ENCODE data around the gene THAP7. TPM values are rescaled to one million over a fixed set of nuclear protein-coding genes. Genes with fewer than 3 reads are reported as not detected.

THAP7 gene
- total and polyA plus RNA-seq, 2 of the 13 experiments (the other 11 are each of a cell fraction or from before 2014, with no cell fraction given): 13.0 to 25.5 TPM

DNA sequence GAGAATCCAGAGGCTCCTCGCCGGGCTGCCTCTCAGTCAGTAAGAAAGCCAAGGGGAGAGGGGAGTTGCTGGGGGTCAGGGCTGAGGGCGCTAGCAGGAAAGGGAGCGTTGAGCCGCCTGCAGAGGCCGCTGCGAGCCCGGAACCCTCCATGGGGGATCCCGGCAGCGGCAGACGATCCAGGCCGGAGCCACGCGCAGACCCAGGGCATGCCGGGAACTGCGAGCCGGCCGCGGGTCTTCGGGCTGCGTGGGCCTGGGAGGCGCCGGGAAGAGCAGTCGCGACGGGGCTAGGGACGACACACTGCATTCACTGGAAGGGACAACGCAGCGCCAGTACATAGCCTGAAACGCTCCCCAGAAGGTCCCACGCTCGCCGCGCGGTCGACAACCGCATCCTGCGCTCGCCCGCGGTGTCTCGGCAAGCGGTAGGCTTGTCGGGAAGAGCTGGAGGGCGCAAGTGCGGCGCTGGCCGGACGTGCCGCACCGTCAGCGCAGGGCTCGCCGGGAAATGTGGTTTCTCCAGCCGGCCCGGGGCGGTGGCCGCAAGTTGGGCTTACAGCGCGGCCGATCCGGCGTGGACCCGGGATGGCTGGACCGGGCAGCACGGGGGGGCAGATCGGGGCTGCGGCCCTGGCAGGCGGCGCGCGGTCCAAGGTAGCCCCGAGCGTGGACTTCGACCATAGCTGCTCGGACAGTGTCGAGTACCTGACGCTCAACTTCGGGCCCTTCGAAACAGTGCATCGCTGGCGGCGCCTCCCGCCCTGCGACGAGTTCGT lies 19.9 kb downstream of the THAP7 start, which contains the start of gene LZTR1 (continued):
- TF ChIP-seq, protein P1, sequence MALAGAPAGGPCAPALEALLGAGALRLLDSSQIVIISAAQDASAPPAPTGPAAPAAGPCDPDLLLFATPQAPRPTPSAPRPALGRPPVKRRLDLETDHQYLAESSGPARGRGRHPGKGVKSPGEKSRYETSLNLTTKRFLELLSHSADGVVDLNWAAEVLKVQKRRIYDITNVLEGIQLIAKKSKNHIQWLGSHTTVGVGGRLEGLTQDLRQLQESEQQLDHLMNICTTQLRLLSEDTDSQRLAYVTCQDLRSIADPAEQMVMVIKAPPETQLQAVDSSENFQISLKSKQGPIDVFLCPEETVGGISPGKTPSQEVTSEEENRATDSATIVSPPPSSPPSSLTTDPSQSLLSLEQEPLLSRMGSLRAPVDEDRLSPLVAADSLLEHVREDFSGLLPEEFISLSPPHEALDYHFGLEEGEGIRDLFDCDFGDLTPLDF (CRISPR knock-in tag; IDR thresholded peaks at IDR 0.05): peak; percentile 93
- TF ChIP-seq MBD4 (IDR thresholded peaks at IDR 0.05; ENCODE audit: borderline replicate concordance, low read length) (no peak), RNF2 (conservative IDR thresholded peaks at IDR 0.05; ENCODE audit: low read depth) (peak; percentile 99), ZNF205 (CRISPR knock-in tag; IDR thresholded peaks at IDR 0.05) (peak; percentile 68; the same call in 1 of the 2 replicates), ZNF660 (CRISPR knock-in tag; IDR thresholded peaks at IDR 0.05; ENCODE audit: borderline replicate concordance, low read depth) (no peak), ZNF746 (CRISPR knock-in tag; IDR thresholded peaks at IDR 0.05) (peak; percentile 75; the same call in 1 of the 2 replicates), ZNF614 (CRISPR knock-in tag; IDR thresholded peaks at IDR 0.05; ENCODE audit: borderline replicate concordance) (peak; percentile 68; the same call in 1 of the 2 replicates), ZNF709 (CRISPR knock-in tag; IDR thresholded peaks at IDR 0.05) (peak; percentile 83; the same call in 1 of the 2 replicates), IRF2 (CRISPR knock-in tag; IDR thresholded peaks at IDR 0.05) (peak; percentile 70), AHR (CRISPR knock-in tag; IDR thresholded peaks at IDR 0.05) (0 out of 2 replicates have a peak, but pooled peaks have one; percentile 52), ZFP36L2 (CRISPR knock-in tag; IDR thresholded peaks at IDR 0.05) (0 out of 2 replicates have a peak, but pooled peaks have one; percentile 38), KMT2B (CRISPR knock-in tag; IDR thresholded peaks at IDR 0.05) (peak; percentile 74; the same call in 1 of the 2 replicates), FOXO1 (CRISPR knock-in tag; IDR thresholded peaks at IDR 0.05) (peak; percentile 65; the same call in 1 of the 2 replicates), PTBP1 (IDR thresholded peaks at IDR 0.05; ENCODE audit: low read depth, low read length, poor library complexity, severe bottlenecking) (peak; percentile 39), FIP1L1 (IDR thresholded peaks at IDR 0.05; ENCODE audit: borderline replicate concordance, insufficient read depth, low read depth, low read length) (no peak; the same call in 1 of the 2 replicates), ZNF235 (CRISPR knock-in tag; IDR thresholded peaks at IDR 0.05; ENCODE audit: borderline replicate concordance) (peak; percentile 98), NBN (conservative IDR thresholded peaks at IDR 0.05) (no peak)
- TF ChIP-seq, protein P2, sequence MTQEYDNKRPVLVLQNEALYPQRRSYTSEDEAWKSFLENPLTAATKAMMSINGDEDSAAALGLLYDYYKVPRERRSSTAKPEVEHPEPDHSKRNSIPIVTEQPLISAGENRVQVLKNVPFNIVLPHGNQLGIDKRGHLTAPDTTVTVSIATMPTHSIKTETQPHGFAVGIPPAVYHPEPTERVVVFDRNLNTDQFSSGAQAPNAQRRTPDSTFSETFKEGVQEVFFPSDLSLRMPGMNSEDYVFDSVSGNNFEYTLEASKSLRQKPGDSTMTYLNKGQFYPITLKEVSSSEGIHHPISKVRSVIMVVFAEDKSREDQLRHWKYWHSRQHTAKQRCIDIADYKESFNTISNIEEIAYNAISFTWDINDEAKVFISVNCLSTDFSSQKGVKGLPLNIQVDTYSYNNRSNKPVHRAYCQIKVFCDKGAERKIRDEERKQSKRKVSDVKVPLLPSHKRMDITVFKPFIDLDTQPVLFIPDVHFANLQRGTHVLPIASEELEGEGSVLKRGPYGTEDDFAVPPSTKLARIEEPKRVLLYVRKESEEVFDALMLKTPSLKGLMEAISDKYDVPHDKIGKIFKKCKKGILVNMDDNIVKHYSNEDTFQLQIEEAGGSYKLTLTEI (CRISPR knock-in tag; conservative IDR thresholded peaks at IDR 0.05): no peak
- TF ChIP-seq, protein P3, sequence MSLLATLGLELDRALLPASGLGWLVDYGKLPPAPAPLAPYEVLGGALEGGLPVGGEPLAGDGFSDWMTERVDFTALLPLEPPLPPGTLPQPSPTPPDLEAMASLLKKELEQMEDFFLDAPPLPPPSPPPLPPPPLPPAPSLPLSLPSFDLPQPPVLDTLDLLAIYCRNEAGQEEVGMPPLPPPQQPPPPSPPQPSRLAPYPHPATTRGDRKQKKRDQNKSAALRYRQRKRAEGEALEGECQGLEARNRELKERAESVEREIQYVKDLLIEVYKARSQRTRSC (CRISPR knock-in tag; IDR thresholded peaks at IDR 0.05; ENCODE audit: low read depth): peak; percentile 14; the same call in 1 of the 2 replicates
- TF ChIP-seq, protein P4, sequence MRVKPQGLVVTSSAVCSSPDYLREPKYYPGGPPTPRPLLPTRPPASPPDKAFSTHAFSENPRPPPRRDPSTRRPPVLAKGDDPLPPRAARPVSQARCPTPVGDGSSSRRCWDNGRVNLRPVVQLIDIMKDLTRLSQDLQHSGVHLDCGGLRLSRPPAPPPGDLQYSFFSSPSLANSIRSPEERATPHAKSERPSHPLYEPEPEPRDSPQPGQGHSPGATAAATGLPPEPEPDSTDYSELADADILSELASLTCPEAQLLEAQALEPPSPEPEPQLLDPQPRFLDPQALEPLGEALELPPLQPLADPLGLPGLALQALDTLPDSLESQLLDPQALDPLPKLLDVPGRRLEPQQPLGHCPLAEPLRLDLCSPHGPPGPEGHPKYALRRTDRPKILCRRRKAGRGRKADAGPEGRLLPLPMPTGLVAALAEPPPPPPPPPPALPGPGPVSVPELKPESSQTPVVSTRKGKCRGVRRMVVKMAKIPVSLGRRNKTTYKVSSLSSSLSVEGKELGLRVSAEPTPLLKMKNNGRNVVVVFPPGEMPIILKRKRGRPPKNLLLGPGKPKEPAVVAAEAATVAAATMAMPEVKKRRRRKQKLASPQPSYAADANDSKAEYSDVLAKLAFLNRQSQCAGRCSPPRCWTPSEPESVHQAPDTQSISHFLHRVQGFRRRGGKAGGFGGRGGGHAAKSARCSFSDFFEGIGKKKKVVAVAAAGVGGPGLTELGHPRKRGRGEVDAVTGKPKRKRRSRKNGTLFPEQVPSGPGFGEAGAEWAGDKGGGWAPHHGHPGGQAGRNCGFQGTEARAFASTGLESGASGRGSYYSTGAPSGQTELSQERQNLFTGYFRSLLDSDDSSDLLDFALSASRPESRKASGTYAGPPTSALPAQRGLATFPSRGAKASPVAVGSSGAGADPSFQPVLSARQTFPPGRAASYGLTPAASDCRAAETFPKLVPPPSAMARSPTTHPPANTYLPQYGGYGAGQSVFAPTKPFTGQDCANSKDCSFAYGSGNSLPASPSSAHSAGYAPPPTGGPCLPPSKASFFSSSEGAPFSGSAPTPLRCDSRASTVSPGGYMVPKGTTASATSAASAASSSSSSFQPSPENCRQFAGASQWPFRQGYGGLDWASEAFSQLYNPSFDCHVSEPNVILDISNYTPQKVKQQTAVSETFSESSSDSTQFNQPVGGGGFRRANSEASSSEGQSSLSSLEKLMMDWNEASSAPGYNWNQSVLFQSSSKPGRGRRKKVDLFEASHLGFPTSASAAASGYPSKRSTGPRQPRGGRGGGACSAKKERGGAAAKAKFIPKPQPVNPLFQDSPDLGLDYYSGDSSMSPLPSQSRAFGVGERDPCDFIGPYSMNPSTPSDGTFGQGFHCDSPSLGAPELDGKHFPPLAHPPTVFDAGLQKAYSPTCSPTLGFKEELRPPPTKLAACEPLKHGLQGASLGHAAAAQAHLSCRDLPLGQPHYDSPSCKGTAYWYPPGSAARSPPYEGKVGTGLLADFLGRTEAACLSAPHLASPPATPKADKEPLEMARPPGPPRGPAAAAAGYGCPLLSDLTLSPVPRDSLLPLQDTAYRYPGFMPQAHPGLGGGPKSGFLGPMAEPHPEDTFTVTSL (CRISPR knock-in tag; IDR thresholded peaks at IDR 0.05; ENCODE audit: borderline replicate concordance): peak; percentile 66; the same call in 1 of the 2 replicates
